GM19351 (cell line): ENCODE results near the gene PIKFYVE.
"Not testable (repeated sequence)": the region's sequence is repeated elsewhere in the genome, so short reads cannot be mapped to it uniquely, and the experiment has no call there.

Experiments
- ATAC-seq: cut with Tn5 transposase; IDR thresholded peaks from one replicate; pipeline ENCODE4 v1.9.1; 2021; ENCODE audit warnings: mild to moderate bottlenecking, moderate library complexity; ENCODE audit not compliant: unreplicated experiment

Gene PIKFYVE

GRCh38 chr2:208359632-208359986 lies 93.6 kb downstream of the PIKFYVE start:
- ATAC-seq: no peak

GRCh38 chr2:208360259-208361076 lies 94.4 kb downstream of the PIKFYVE start:
- ATAC-seq: no peak

GRCh38 chr2:208361077-208361441 lies 95.0 kb downstream of the PIKFYVE start:
- ATAC-seq: no peak

GRCh38 chr2:208363485-208363884 lies 97.4 kb downstream of the PIKFYVE start:
- ATAC-seq: peak; percentile 56

- peak; percentile 58 for ATAC-seq
These were observed 100.4 kb downstream of the PIKFYVE start for GRCh38 chr2:208366215-208367127.

GRCh38 chr2:208369091-208369490 lies 103.0 kb downstream of the PIKFYVE start:
- no peak for ATAC-seq

GRCh38 chr2:208370881-208371633 lies 105.0 kb downstream of the PIKFYVE start:
- peak; percentile 27 for ATAC-seq

- peak; percentile 22 for ATAC-seq
These were observed 105.5 kb downstream of the PIKFYVE start for GRCh38 chr2:208371634-208371935.

- peak; percentile 45 for ATAC-seq
These were observed 107.5 kb downstream of the PIKFYVE start for GRCh38 chr2:208373460-208374089.

- ATAC-seq: no peak
These were observed 109.5 kb downstream of the PIKFYVE start for GRCh38 chr2:208375491-208376068.

GRCh38 chr2:208377344-208377860 lies 111.3 kb downstream of the PIKFYVE start:
- not testable (repeated sequence) for ATAC-seq

- ATAC-seq: no peak
These were observed 113.1 kb downstream of the PIKFYVE start for GRCh38 chr2:208379192-208379591.

- ATAC-seq: no peak
These were observed 118.6 kb downstream of the PIKFYVE start for GRCh38 chr2:208384637-208385036.

GRCh38 chr2:208386541-208386940 lies 120.5 kb downstream of the PIKFYVE start:
- ATAC-seq: no peak

GRCh38 chr2:208389940-208390339 lies 123.9 kb downstream of the PIKFYVE start:
- ATAC-seq: no peak

- no peak for ATAC-seq
These were observed 126.2 kb downstream of the PIKFYVE start for GRCh38 chr2:208392300-208392699.

GRCh38 chr2:208396796-208397195 lies 130.7 kb downstream of the PIKFYVE start:
- not testable (repeated sequence) for ATAC-seq

GRCh38 chr2:208399201-208399600 lies 133.1 kb downstream of the PIKFYVE start:
- no peak for ATAC-seq

GRCh38 chr2:208406474-208407451 lies 140.7 kb downstream of the PIKFYVE start, which contains the start of gene PTH2R:
TSS of gene PTH2R (plus strand) at chr2:208406792. CDS start at chr2:208407044, 252 bp downstream.
- ATAC-seq: no peak
